GM19099 (cell line): Measurements from ENCODE around the gene TAGLN2.

Source experiments
- POLR2A ChIP-seq: IDR thresholded peaks from 3 replicates; pipeline ENCODE4 v1.6.1; 2011; ENCODE audit warnings: low read depth; ENCODE audit not compliant: insufficient read length; ENCODE audit errors: extremely low read depth

Gene TAGLN2

GRCh38 chr1:159955456-159955855 lies 30.1 kb upstream of the TAGLN2 start:
- no peak for TF ChIP-seq POLR2A

- TF ChIP-seq POLR2A: no peak
These were observed 28.5 kb upstream of the TAGLN2 start, which contains the start of gene SLAMF9 for GRCh38 chr1:159953536-159954515. SLAMF9 (minus strand) TSS chr1:159954237; CDS start chr1:159954137, 100 bp downstream.

DNA sequence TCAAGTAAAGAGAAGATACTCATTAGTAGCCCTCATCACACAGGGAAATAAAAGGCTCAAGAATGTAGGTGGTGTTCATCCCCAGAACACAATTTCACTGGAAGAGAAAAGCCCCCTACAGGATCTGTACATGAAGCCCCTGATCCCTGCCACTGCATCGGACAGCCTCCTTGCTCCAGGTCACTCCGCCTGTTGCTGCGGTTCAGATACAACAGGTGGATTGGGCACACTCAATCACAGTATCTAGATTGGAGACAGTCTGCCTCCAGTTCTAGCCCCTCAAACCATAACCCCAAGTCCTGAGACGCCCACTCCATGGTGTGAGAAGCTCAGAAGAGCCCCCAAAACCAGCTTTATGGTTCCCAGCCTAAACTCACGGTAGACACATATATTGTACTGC lies 27.6 kb upstream of the TAGLN2 start:
- TF ChIP-seq POLR2A: no peak

- TF ChIP-seq POLR2A: no peak
These were observed 26.2 kb upstream of the TAGLN2 start for GRCh38 chr1:159951551-159951950.

DNA sequence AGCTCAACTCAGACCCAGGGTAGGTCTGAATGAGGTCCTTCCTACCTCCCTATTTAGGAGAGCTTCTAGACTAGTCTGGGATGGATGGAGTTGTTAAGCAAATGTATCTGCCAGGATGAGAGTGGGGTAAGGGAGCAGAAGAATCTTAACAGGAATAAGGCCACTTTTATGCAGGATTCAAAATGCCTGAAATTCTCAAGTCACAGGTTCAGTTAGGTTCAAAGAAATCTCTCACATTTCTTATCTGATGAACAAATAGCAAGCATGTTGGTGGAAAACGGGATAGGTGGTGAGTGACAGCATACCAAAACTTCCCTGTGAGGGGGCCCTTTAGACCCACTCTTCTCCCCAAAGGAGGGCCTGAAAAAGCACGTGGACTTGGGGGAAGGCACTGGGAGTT lies 25.7 kb upstream of the TAGLN2 start:
- no peak for TF ChIP-seq POLR2A

- TF ChIP-seq POLR2A: no peak
These were observed 24.7 kb upstream of the TAGLN2 start for GRCh38 chr1:159949981-159950381.

DNA sequence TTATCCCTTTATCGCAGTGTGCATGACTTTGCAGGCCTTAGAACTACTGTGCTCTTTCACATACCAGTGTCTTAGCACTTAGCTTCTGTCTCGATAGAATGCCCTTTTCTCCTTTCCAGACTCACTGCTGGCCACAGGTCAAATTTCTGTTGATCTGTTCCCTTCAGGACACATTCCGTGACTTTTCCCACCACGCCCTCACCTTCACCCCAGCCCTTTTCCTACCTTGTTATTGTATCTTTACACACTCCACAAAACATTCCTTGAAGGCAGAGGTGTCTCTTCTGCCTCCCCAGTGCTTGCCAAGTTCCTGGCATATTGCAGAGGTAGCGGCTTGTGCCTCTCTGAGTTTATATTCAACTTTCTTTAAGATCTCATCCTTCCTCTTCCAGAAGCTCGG lies 23.8 kb upstream of the TAGLN2 start:
- no peak for TF ChIP-seq POLR2A

- TF ChIP-seq POLR2A: no peak
These were observed 22.6 kb upstream of the TAGLN2 start for GRCh38 chr1:159947942-159948341.

DNA sequence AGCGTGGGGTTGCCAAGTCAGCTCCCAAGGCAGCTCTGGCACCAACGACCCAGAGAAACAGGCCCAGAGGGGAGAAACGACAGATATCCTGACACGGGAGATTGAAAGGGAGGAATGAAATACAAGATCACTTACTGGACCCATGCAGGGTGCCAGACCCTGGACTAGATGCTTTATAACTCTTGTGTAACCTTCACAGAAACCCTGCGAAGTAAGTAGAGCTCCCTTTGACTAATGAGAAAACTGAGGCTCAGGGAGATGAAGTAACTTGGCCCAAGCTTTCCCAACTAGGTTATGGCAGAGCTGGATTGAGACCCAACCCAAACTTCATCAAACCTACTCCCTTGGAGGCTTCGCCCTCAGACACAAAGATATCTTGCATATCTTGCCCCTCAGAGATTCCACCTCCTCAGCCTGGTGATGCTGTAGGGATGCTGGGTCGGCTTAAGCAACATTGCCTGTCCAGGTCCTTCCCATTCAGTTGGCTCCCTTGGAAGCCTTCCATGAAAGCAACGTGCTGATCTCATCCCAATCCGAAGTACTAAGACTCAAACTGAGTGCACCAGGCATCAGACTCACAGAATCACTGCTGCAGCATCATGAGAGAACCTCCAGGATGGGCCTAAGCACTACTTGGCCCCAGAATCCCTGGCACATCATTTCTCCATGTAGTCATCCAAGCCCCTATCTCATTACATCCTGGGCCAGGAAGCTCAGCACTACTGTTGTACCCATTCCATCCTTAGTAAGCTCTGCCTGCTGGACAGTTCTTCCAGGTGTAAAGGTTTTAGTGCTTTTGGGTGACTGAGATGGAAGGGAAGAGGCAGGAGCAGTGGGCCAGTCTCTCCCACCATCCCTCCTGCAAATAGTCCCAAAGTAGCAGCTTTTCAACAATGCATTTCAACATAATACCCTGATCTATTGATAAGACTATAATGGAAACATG lies 21.2 kb upstream of the TAGLN2 start:
- TF ChIP-seq POLR2A: no peak

- TF ChIP-seq POLR2A: no peak
These were observed 20.4 kb upstream of the TAGLN2 start, which contains the start of gene IGSF9 for GRCh38 chr1:159945483-159946241. IGSF9 (minus strand) TSS chr1:159945613; CDS start chr1:159943454, 2,159 bp downstream.

DNA sequence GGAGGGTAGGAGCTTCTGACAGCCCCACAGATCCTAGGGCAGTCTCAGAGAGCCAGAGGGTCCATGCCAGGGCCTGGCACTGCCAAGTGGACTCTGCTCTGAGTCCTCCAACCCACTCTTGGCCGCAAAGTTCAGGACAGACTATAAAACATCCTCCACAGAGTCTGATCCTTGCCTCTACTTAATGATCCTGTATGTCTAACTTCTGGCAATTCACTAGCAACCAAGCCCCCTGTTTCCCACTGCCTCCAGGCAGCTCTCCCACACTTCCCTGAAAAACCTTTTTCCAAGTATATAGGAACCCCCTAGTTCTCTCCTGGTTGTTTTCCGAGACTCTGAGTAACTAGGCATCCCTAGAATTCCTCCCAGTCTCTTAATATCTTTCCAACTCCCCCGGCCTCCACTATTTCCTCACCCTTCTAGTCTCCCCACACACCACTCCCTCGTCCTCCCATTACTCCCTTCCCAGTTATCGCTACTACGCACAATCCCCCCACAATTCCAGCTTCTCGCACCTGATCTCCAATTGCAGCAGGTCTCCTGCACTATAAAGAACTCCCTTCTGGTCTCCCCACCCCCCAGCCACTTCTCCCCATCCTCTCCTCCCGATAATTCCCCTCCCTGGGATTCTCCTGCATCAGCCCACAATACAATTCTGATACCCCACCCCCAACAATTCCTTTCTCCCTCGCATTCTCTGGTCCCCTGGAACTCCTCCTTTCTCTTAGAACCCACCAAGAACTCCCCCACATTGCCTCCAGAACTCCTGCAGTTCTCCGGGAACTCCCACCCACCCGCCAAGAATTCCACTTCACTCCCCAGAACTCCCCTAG lies 19.5 kb upstream of the TAGLN2 start:
- TF ChIP-seq POLR2A: no peak

GRCh38 chr1:159943908-159944622 lies 18.8 kb upstream of the TAGLN2 start:
- no peak for TF ChIP-seq POLR2A

DNA sequence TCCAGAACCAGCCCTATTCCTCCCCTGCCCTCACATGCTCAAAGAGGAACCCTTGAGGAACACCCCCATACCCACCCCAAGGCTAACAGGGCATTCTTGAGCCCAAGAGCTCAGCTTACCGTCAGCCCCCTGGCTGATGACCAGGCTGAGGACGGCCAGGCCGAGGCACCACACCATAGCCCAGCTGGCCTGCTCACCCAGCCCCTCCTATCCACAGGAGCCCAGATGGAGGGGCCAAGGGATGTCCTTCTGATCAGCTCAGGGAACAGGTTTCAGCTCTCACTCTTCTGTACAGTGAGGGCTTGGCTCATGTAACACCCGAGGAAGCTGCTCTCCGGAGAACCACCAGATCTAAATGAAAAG lies 18.0 kb upstream of the TAGLN2 start:
- no peak for TF ChIP-seq POLR2A
